Peyer's patch (tissue), 4 donors: ENCODE data around the gene SMAD9.

Experiments used
- CTCF ChIP-seq, 6 experiments: fragments of 450-650 bp in 4 of 6; fragments of 200-600 bp in 2 of 6; sonication (generic) in 1 of 6; IDR thresholded peaks; one replicate each; pipeline ENCODE4 v1.5.1; 2017 to 2019; ENCODE audit warnings: antibody characterized with exemption in 6 of 6, mild to moderate bottlenecking in 3 of 6, moderate library complexity in 1 of 6
- POLR2A ChIP-seq, 2 donors: fragments of 450-650 bp; IDR thresholded peaks; one replicate each; pipeline ENCODE4 v1.5.1; 2017; ENCODE audit warnings: antibody characterized with exemption in 2 of 2, mild to moderate bottlenecking in 2 of 2, moderate library complexity in 2 of 2

DNA sequence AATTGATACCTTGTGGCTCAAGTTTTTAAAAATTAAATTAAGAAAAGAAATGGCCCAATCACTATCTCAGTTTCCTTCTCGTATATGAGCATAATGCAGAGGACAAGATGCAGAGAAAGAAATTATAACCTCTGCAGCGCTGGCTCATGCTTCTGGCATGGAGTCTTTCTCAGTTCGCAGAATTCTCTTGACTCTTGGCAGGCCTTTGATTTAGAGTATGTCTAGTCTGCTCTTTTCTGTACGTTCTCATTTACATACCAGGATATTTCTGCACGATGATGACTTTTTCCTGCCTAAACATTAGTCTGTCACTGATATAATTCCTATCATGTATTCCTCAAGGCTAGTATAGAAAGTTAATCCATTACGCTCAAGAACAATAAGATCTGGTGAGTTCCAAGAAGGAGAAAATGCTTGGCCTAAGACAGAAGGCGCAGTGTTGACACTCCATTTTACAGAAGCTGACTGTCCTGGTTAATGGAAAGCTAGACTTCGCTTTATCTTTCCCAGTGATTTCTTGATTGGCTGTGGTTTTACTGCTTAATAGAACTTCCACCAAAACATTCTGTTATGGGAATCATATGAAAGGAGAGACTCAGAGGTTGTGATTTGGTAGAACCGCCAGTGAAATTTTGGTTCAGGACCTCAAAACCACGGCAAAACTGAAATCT lies 1.7 kb upstream of the SMAD9 start:
- TF ChIP-seq CTCF (IDR thresholded peaks at IDR 0.05) = no peak
- TF ChIP-seq POLR2A (IDR thresholded peaks at IDR 0.05) = no peak
